ENCODE data around the gene ZDHHC11B.

DNA sequence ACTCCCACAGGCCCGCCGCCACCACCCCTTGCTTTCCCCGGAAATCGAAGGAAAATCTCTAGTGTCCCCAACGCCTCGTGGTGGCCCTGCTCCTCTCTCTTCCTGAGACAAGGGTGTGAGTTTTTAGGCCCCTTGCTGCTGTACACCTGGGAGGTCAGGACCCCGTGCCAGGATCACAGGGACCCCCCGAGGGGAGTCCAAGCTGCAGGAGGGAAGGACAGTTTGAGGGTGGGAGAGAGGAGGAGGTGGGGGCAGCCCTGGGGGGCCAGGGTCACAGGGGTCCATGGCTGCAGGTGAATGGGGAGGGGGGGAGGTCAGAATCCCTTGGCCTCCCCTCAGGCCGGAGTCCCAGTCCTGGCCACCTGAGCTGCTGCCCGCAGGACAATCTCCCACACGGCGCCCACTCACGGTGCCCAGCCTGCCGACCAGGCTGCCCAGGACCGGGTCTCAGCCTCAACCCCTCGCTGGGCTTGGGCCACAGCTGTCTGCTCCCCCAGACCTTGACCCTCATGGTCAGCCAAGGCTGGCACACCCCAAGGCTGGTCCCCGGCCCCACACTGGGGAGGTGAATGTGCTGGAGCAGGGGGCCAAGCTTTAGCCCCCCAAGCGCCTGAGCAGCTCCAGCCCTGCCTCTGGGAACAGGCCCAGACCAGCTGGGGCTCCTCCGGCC is 111.2 kb downstream of the ZDHHC11B start:
- no peak for TF ChIP-seq POLR2AphosphoS5 (IDR thresholded peaks at IDR 0.05; ENCODE audit: insufficient read depth in 1 of 2, low read depth in 1 of 2)
- TF ChIP-seq, protein P1, sequence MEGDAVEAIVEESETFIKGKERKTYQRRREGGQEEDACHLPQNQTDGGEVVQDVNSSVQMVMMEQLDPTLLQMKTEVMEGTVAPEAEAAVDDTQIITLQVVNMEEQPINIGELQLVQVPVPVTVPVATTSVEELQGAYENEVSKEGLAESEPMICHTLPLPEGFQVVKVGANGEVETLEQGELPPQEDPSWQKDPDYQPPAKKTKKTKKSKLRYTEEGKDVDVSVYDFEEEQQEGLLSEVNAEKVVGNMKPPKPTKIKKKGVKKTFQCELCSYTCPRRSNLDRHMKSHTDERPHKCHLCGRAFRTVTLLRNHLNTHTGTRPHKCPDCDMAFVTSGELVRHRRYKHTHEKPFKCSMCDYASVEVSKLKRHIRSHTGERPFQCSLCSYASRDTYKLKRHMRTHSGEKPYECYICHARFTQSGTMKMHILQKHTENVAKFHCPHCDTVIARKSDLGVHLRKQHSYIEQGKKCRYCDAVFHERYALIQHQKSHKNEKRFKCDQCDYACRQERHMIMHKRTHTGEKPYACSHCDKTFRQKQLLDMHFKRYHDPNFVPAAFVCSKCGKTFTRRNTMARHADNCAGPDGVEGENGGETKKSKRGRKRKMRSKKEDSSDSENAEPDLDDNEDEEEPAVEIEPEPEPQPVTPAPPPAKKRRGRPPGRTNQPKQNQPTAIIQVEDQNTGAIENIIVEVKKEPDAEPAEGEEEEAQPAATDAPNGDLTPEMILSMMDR (IDR thresholded peaks at IDR 0.05): no peak
- TF ChIP-seq POLR2A (IDR thresholded peaks at IDR 0.05): no peak
